ENCODE measurements around the gene FBXO45. TPM values are rescaled to one million over a fixed set of nuclear protein-coding genes. Genes with fewer than 3 reads are reported as not detected.
A peak's percentile ranks its signal among the peaks of the same experiment; 100 is the strongest.

FBXO45 gene
- total RNA-seq, 2 donors from 2014 or later: 6.3 to 6.5 TPM

- no peak for TF ChIP-seq CTCF (IDR thresholded peaks at IDR 0.05)
- no peak for DNase-seq (ENCODE audit: low spot score)
- Histone ChIP-seq H3K9me3 (peaks cover 1 to 11% of the 10 kb centered on the region in 2 donors), H3K4me1 (peaks cover 0 to 9% of the 10 kb centered on the region in 2 donors), H3K36me3 (no peaks in the 10 kb centered on the region), H3K27ac (no peak overlapping the region), H3K27me3 (no peaks in the 10 kb centered on the region), H3K4me3 (no peak overlapping the region)
Measured at GRCh38 chr3:196524527-196524926, 43.9 kb upstream of the FBXO45 start.

- Histone ChIP-seq H3K27ac (no peak overlapping the region), H3K4me3 (no peak overlapping the region), H3K27me3 (no peaks in the 10 kb centered on the region), H3K4me1 (peaks cover 0 to 9% of the 10 kb centered on the region in 2 donors), H3K9me3 (peaks cover 0 to 5% of the 10 kb centered on the region in 2 donors), H3K36me3 (no peaks in the 10 kb centered on the region)
- DNase-seq (ENCODE audit: low spot score): no peak
- TF ChIP-seq CTCF (IDR thresholded peaks at IDR 0.05): no peak
Measured at GRCh38 chr3:196525141-196525540, 43.3 kb upstream of the FBXO45 start.

GRCh38 chr3:196528639-196529233, 39.7 kb upstream of the FBXO45 start:
- peak; percentile 59 for DNase-seq (ENCODE audit: low spot score)
- Histone ChIP-seq H3K27me3 (no peaks in the 10 kb centered on the region), H3K9me3 (no peaks in the 10 kb centered on the region), H3K4me1 (peaks cover 0 to 9% of the 10 kb centered on the region in 2 donors), H3K27ac (peak overlapping the region; percentile 47 to 56), H3K4me3 (peak overlapping the region; percentile 31 to 51), H3K36me3 (no peaks in the 10 kb centered on the region)
- TF ChIP-seq CTCF (IDR thresholded peaks at IDR 0.05): peak; percentile 82 to 93

- Histone ChIP-seq H3K36me3 (no peaks in the 10 kb centered on the region), H3K9me3 (no peaks in the 10 kb centered on the region), H3K4me1 (peaks cover 0 to 9% of the 10 kb centered on the region in 2 donors), H3K27me3 (no peaks in the 10 kb centered on the region), H3K27ac (no peak overlapping the region), H3K4me3 (no peak overlapping the region)
- TF ChIP-seq CTCF (IDR thresholded peaks at IDR 0.05): no peak
- DNase-seq (ENCODE audit: low spot score): no peak
Measured at GRCh38 chr3:196531418-196531817, 37.0 kb upstream of the FBXO45 start.

- no peaks in the 10 kb centered on the region for H3K9me3 ChIP-seq
- H3K27me3 ChIP-seq: no peaks in the 10 kb centered on the region
- no peak for TF ChIP-seq CTCF (IDR thresholded peaks at IDR 0.05)
- no peak for DNase-seq (ENCODE audit: low spot score)
- peaks cover 0 to 9% of the 10 kb centered on the region in 2 donors for H3K4me1 ChIP-seq
- no peak overlapping the region for H3K4me3 ChIP-seq
- no peak overlapping the region for H3K27ac ChIP-seq
- no peaks in the 10 kb centered on the region for H3K36me3 ChIP-seq
Measured at GRCh38 chr3:196533260-196533681, 35.2 kb upstream of the FBXO45 start.

All from right atrium auricular region (tissue), 2 donors.